OCI-LY3 (cell line): Measurements from ENCODE around the gene AXIN2.

Experiments
- EZH2phosphoT487 ChIP-seq: fragments of 200-600 bp; shearing (Covaris generic); IDR thresholded peaks from 2 replicates; pipeline ENCODE4 v1.6.1; 2018; ENCODE audit warnings: antibody characterized with exemption, mixed run types, low read depth
- TF ChIP-seq, protein P1 (sequence below): fragments of 200-600, 300-600 bp; sonication (generic); IDR thresholded peaks from 2 replicates; pipeline ENCODE4 v1.5.1; 2014; ENCODE audit warnings: antibody characterized with exemption, low read length, low read depth

DNA sequence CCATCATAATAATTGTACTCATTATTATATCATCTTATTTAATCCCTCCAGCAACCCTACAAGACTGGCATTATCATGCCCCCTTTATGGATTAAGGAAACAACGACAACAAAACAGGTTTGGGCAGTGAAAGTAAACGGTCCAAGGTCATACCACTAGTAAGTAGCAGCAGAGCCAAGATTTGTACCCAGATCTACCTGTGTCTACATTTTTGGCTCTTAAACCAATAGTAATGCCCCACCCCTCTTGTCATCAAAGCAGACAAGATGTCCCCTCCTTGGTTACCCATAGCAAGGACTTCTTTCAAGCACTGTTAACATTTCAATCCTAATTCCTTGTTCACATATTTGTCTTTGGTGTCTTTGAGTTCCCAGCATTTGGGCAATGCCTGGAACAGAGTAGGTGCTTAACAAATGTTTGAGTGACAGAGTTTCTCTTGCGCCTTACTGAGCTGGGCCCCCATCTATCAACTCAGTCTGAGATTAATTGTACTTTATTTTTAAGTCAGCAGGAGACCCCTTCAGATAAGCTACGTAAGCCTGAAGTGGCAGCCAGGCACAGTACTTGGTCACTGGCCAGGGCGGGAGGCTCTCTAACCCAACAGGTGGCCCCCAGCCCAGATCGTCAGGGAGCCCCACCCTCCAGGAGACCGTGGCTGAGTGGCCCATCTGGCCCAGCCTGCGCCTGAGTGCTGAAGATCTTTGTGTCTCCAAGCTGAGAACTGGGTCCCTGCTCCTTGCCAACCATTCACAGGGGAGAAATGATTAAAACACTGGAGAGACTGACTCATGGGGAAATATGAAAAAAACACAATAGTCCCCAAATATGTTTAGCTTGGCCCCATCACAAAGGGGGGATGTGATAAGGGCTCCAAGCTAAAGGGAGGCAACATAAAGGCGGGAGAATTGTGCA lies 75.8 kb downstream of the AXIN2 start:
- TF ChIP-seq, protein P1, sequence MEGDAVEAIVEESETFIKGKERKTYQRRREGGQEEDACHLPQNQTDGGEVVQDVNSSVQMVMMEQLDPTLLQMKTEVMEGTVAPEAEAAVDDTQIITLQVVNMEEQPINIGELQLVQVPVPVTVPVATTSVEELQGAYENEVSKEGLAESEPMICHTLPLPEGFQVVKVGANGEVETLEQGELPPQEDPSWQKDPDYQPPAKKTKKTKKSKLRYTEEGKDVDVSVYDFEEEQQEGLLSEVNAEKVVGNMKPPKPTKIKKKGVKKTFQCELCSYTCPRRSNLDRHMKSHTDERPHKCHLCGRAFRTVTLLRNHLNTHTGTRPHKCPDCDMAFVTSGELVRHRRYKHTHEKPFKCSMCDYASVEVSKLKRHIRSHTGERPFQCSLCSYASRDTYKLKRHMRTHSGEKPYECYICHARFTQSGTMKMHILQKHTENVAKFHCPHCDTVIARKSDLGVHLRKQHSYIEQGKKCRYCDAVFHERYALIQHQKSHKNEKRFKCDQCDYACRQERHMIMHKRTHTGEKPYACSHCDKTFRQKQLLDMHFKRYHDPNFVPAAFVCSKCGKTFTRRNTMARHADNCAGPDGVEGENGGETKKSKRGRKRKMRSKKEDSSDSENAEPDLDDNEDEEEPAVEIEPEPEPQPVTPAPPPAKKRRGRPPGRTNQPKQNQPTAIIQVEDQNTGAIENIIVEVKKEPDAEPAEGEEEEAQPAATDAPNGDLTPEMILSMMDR, result no peak
- no peak for TF ChIP-seq EZH2phosphoT487
